K562 (cell line): ENCODE measurements around the gene NUP62.

Experiments used
- BCL6 ChIP-seq: fragments of 250-450 bp; sonication (Bioruptor Pico); IDR thresholded peaks from 2 replicates; pipeline ENCODE4 v1.4.0; 2020
- NFE2L1 ChIP-seq: fragments of 450-650 bp; IDR thresholded peaks from 2 replicates; pipeline ENCODE4 v1.6.1; 2016; ENCODE audit warnings: missing genetic modification characterization, low read depth, mild to moderate bottlenecking, missing compliant biosample characterization, moderate library complexity, borderline replicate concordance
- POLR2AphosphoS5 ChIP-seq: IDR thresholded peaks from 2 replicates; pipeline ENCODE4 v1.6.1; 2011; ENCODE audit warnings: mild to moderate bottlenecking, low read depth, low read length, moderate library complexity; ENCODE audit not compliant: control insufficient read depth, insufficient read depth
- TRIM24 ChIP-seq, 2 experiments: fragments of 450-650 bp; IDR thresholded peaks; 2 replicates each; pipeline ENCODE4 v1.6.1; 2016
- TF ChIP-seq, protein P1 (sequence below): sonication (generic); formaldehyde crosslinking; IDR thresholded peaks from 2 replicates; pipeline ENCODE4 v1.8.1; 2023; ENCODE audit warnings: mild to moderate bottlenecking, missing genetic modification reagents

DNA sequence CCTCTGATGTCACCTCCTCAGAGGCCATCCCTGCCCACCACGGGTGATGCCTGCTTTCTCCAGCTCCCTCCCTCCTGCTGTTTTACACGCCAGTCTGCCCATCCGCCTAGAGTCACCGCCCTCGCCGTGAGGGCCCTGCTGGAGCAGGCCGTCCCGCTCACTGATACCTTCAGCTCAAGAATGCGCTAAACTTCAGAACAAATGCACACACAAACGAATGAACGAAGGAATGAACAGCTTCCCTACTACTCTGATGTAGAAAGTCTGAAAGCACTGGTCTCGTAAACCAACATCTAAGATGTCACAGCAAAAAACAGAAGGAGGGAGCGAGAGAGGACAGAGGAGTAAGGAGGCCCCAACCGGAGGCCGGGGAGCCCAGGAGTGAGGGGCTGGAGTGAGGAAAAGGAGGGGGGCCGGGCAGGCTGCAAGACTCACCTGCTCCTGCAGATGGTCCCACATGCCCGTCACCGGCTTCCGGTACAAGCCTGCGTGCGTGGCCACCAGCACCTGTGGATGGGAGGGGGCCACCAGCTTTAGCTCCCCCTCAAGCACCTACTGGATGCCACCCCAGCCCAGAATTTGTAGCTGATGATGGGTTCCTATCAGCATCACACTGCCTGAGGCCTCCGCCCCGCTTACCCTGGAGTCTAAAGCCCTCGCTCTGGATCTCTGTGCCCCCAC, 65.9 kb downstream of the NUP62 start:
- TF ChIP-seq BCL6 (CRISPR knock-in tag) (no peak), TRIM24 (IDR thresholded peaks at IDR 0.05) (no peak), NFE2L1 (no peak), POLR2AphosphoS5 (no peak)
- TF ChIP-seq, protein P1, sequence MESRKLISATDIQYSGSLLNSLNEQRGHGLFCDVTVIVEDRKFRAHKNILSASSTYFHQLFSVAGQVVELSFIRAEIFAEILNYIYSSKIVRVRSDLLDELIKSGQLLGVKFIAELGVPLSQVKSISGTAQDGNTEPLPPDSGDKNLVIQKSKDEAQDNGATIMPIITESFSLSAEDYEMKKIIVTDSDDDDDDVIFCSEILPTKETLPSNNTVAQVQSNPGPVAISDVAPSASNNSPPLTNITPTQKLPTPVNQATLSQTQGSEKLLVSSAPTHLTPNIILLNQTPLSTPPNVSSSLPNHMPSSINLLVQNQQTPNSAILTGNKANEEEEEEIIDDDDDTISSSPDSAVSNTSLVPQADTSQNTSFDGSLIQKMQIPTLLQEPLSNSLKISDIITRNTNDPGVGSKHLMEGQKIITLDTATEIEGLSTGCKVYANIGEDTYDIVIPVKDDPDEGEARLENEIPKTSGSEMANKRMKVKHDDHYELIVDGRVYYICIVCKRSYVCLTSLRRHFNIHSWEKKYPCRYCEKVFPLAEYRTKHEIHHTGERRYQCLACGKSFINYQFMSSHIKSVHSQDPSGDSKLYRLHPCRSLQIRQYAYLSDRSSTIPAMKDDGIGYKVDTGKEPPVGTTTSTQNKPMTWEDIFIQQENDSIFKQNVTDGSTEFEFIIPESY (CRISPR knock-in tag): 0 out of 2 replicates have a peak, but pooled peaks have one; percentile 42
